WTC11 (cell line): ENCODE results near the gene AMBP. TPM values are rescaled to one million over a fixed set of nuclear protein-coding genes. Genes with fewer than 3 reads are reported as not detected.

Source experiments
- ATAC-seq: fragments of 200-7000 bp; cut with Tn5 transposase; 2 replicates; pipeline ENCODE4 v1.10.0; 2021; ENCODE audit warnings: mild to moderate bottlenecking, moderate library complexity
- CTCF ChIA-PET: fragments of 300-600 bp; sonication (Branson Sonifier 250); formaldehyde crosslinking; loops from one replicate; lab custom pipeline; 2021; ENCODE audit warnings: antibody characterized with exemption; lab: Charles Lee
- POLR2A ChIA-PET: fragments of 350-600 bp; sonication (Branson Sonifier 250); formaldehyde crosslinking; loops from one replicate; lab custom pipeline; 2021; ENCODE audit warnings: antibody characterized with exemption; lab: Charles Lee
- DNase-seq: peaks from one replicate; pipeline ENCODE4 v3.0.0; 2021; ENCODE audit warnings: low spot score
- H3K27ac Mint-ChIP-seq: 2 replicates; pipeline ENCODE4 v1.8.0; 2021; ENCODE audit warnings: mixed read lengths
- H3K27me3 Mint-ChIP-seq: 2 replicates; pipeline ENCODE4 v1.8.0; 2021; ENCODE audit warnings: low read depth, mild to moderate bottlenecking, moderate library complexity, mixed read lengths
- H3K36me3 Mint-ChIP-seq: 2 replicates; pipeline ENCODE4 v1.8.0; 2021; ENCODE audit warnings: mixed read lengths
- H3K4me1 Mint-ChIP-seq: 2 replicates; pipeline ENCODE4 v1.8.0; 2022; ENCODE audit warnings: mixed read lengths
- H3K4me3 Mint-ChIP-seq: 2 replicates; pipeline ENCODE4 v1.8.0; 2021; ENCODE audit warnings: mild to moderate bottlenecking, moderate library complexity, mixed read lengths
- H3K9me3 Mint-ChIP-seq: 2 replicates; pipeline ENCODE4 v1.8.0; 2021; ENCODE audit warnings: mixed read lengths
- AFF4 ChIP-seq: sonication (generic); formaldehyde crosslinking; IDR thresholded peaks from 2 replicates; pipeline ENCODE4 v1.8.1; 2023; ENCODE audit warnings: mild to moderate bottlenecking, missing genetic modification reagents, borderline replicate concordance
- ATF3 ChIP-seq: sonication (generic); formaldehyde crosslinking; conservative IDR thresholded peaks from 2 replicates; pipeline ENCODE4 v1.8.1; 2022; ENCODE audit warnings: mild to moderate bottlenecking, missing genetic modification reagents
- CREB1 ChIP-seq: sonication (generic); formaldehyde crosslinking; IDR thresholded peaks from 2 replicates; pipeline ENCODE4 v1.8.0; 2023; ENCODE audit warnings: mild to moderate bottlenecking, missing genetic modification reagents
- E2F4 ChIP-seq: sonication (generic); formaldehyde crosslinking; IDR thresholded peaks from 2 replicates; pipeline ENCODE4 v1.8.1; 2022; ENCODE audit warnings: low read depth, mild to moderate bottlenecking, moderate library complexity, missing genetic modification reagents, borderline replicate concordance
- EMX1 ChIP-seq: fragments of 250-450 bp; sonication (Bioruptor Pico); IDR thresholded peaks from 2 replicates; pipeline ENCODE4 v1.8.0; 2021; ENCODE audit warnings: mild to moderate bottlenecking
- ETV6 ChIP-seq: sonication (generic); formaldehyde crosslinking; IDR thresholded peaks from 2 replicates; pipeline ENCODE4 v1.8.1; 2022; ENCODE audit warnings: mild to moderate bottlenecking, missing genetic modification reagents
- FOXP1 ChIP-seq: sonication (generic); formaldehyde crosslinking; IDR thresholded peaks from 2 replicates; pipeline ENCODE4 v1.8.0; 2022; ENCODE audit warnings: missing genetic modification reagents, mild to moderate bottlenecking, moderate library complexity, borderline replicate concordance
- HMGXB4 ChIP-seq: sonication (generic); formaldehyde crosslinking; IDR thresholded peaks from 2 replicates; pipeline ENCODE4 v1.8.1; 2023; ENCODE audit warnings: mild to moderate bottlenecking, moderate library complexity, missing genetic modification reagents
- IRF1 ChIP-seq: sonication (generic); formaldehyde crosslinking; IDR thresholded peaks from 2 replicates; pipeline ENCODE4 v1.8.0; 2023; ENCODE audit warnings: missing genetic modification reagents
- KAT7 ChIP-seq: sonication (generic); formaldehyde crosslinking; IDR thresholded peaks from 2 replicates; pipeline ENCODE4 v1.8.1; 2023; ENCODE audit warnings: missing genetic modification reagents, mild to moderate bottlenecking, borderline replicate concordance
- MYBL2 ChIP-seq: sonication (generic); formaldehyde crosslinking; IDR thresholded peaks from 2 replicates; pipeline ENCODE4 v1.8.1; 2023; ENCODE audit warnings: mild to moderate bottlenecking, moderate library complexity, missing genetic modification reagents
- PRDM15 ChIP-seq: sonication (generic); formaldehyde crosslinking; IDR thresholded peaks from 2 replicates; pipeline ENCODE4 v1.8.0; 2022; ENCODE audit warnings: missing genetic modification reagents
- SOX15 ChIP-seq: fragments of 250-450 bp; sonication (Bioruptor Pico); IDR thresholded peaks from 2 replicates; pipeline ENCODE4 v1.9.0; 2021; ENCODE audit warnings: mild to moderate bottlenecking
- SP1 ChIP-seq: sonication (generic); formaldehyde crosslinking; conservative IDR thresholded peaks from 2 replicates; pipeline ENCODE4 v1.8.1; 2022; ENCODE audit warnings: missing genetic modification reagents
- TEAD1 ChIP-seq: sonication (generic); formaldehyde crosslinking; IDR thresholded peaks from 2 replicates; pipeline ENCODE4 v1.8.0; 2022; ENCODE audit warnings: mild to moderate bottlenecking, missing genetic modification reagents
- TP53 ChIP-seq: sonication (generic); formaldehyde crosslinking; IDR thresholded peaks from 2 replicates; pipeline ENCODE4 v1.8.1; 2023; ENCODE audit warnings: mild to moderate bottlenecking, missing genetic modification reagents
- ZBTB43 ChIP-seq: sonication (generic); formaldehyde crosslinking; IDR thresholded peaks from 2 replicates; pipeline ENCODE4 v1.8.1; 2023; ENCODE audit warnings: mild to moderate bottlenecking, missing genetic modification reagents
- ZNF281 ChIP-seq: sonication (generic); formaldehyde crosslinking; IDR thresholded peaks from 2 replicates; pipeline ENCODE4 v1.8.0; 2023; ENCODE audit warnings: mild to moderate bottlenecking, missing genetic modification reagents
- ZNF423 ChIP-seq: fragments of 250-450 bp; sonication (Bioruptor Pico); IDR thresholded peaks from 2 replicates; pipeline ENCODE4 v2.1.2; 2022; ENCODE audit warnings: mild to moderate bottlenecking, moderate library complexity
- ZNF671 ChIP-seq: fragments of 250-450 bp; sonication (Bioruptor Pico); IDR thresholded peaks from 2 replicates; pipeline ENCODE4 v1.8.0; 2021; ENCODE audit warnings: mild to moderate bottlenecking
- total RNA-seq: library from RNA; stranded (reverse); gene quantifications from 3 replicates; pipeline ENCODE4 v1.2.3, GENCODE V29; 2021

The AMBP gene
- total RNA-seq, 1 experiment from 2014 or later = 3.3 TPM

GRCh38 chr9:114014044-114014443 lies 64.1 kb downstream of the AMBP start:
- ChIA-PET POLR2A (no interaction called here), CTCF (no interaction called here)
- H3K4me3 Mint-ChIP-seq = no peak overlapping the region
- H3K27ac Mint-ChIP-seq = no peak overlapping the region; the same call in 1 of the 2 replicates
- peaks cover 11% of the 10 kb centered on the region for H3K9me3 Mint-ChIP-seq
- ATAC-seq = no peak
- peaks cover 25% of the 10 kb centered on the region for H3K36me3 Mint-ChIP-seq
- TF ChIP-seq EMX1 (CRISPR knock-in tag) = no peak
- no peak for TF ChIP-seq IRF1 (CRISPR knock-in tag)
- no peak for TF ChIP-seq CREB1 (CRISPR knock-in tag)
- no peak for TF ChIP-seq ZNF281 (CRISPR knock-in tag)
- no peak for TF ChIP-seq E2F4 (CRISPR knock-in tag)
- TF ChIP-seq TP53 (CRISPR knock-in tag) = no peak
- no peak for TF ChIP-seq HMGXB4 (CRISPR knock-in tag)
- TF ChIP-seq ZNF423 (CRISPR knock-in tag) = no peak
- no peak for TF ChIP-seq FOXP1 (CRISPR knock-in tag)
- no peak for TF ChIP-seq MYBL2 (CRISPR knock-in tag)
- no peak for TF ChIP-seq ETV6 (CRISPR knock-in tag)
- TF ChIP-seq SP1 = no peak
- TF ChIP-seq SOX15 (CRISPR knock-in tag) = no peak
- no peak for TF ChIP-seq ZNF671 (CRISPR knock-in tag)
- TF ChIP-seq ATF3 (CRISPR knock-in tag) = no peak
- no peak for TF ChIP-seq AFF4 (CRISPR knock-in tag)
- H3K4me1 Mint-ChIP-seq = peaks cover 13% of the 10 kb centered on the region
- no peak for DNase-seq
- H3K27me3 Mint-ChIP-seq = no peaks in the 10 kb centered on the region

GRCh38 chr9:114012126-114012525 lies 66.0 kb downstream of the AMBP start:
- Mint-ChIP-seq H3K27ac (no peak overlapping the region), H3K4me1 (peaks cover 13% of the 10 kb centered on the region), H3K9me3 (peaks cover 11% of the 10 kb centered on the region), H3K36me3 (peaks cover 23% of the 10 kb centered on the region), H3K4me3 (no peak overlapping the region), H3K27me3 (no peaks in the 10 kb centered on the region)
- CTCF ChIA-PET = interaction anchor here (1.7 kb wide), 1 partner anchor 96 kb away, joined by 4 read pairs; no protein-coding TSS in a partner anchor
- ATAC-seq (no peak), DNase-seq (no peak)
- POLR2A ChIA-PET = no interaction called here
- no peak for TF ChIP-seq ZNF423 (CRISPR knock-in tag)
- no peak for TF ChIP-seq KAT7 (CRISPR knock-in tag)
- TF ChIP-seq PRDM15 (CRISPR knock-in tag) = no peak
- TF ChIP-seq ZBTB43 = no peak
- no peak for TF ChIP-seq TEAD1
